Adipocyte (in vitro differentiated cells): ENCODE data around the gene ARL5A.

Experiments used
- DNase-seq: peaks from one replicate; pipeline ENCODE4 v3.0.0-alpha.2; 2015; ENCODE audit warnings: low read depth
- H3K27me3 ChIP-seq: replicated peaks from 2 replicates; pipeline ENCODE4 v1.7.0; 2013; ENCODE audit warnings: mild to moderate bottlenecking, low read length, moderate library complexity; ENCODE audit not compliant: control insufficient read depth, insufficient read depth
- H3K36me3 ChIP-seq: 2 replicates; pipeline ENCODE4 v1.7.0; 2013; ENCODE audit warnings: low read length, mild to moderate bottlenecking, moderate library complexity; ENCODE audit not compliant: control insufficient read depth, insufficient read depth, severe bottlenecking
- H3K4me1 ChIP-seq: 2 replicates; pipeline ENCODE4 v1.7.0; 2013; ENCODE audit warnings: mild to moderate bottlenecking, low read length, moderate library complexity; ENCODE audit not compliant: control insufficient read depth, insufficient read depth
- H3K4me3 ChIP-seq: 2 replicates; pipeline ENCODE4 v1.7.0; 2013; ENCODE audit warnings: mild to moderate bottlenecking, low read length, moderate library complexity
- H3K9ac ChIP-seq: 2 replicates; pipeline ENCODE4 v1.7.0; 2013; ENCODE audit warnings: mild to moderate bottlenecking, low read length, moderate library complexity
- H3K9me3 ChIP-seq: 2 replicates; pipeline ENCODE4 v1.7.0; 2013; ENCODE audit warnings: mild to moderate bottlenecking, low read length, moderate library complexity; ENCODE audit not compliant: control insufficient read depth

The ARL5A gene

DNA sequence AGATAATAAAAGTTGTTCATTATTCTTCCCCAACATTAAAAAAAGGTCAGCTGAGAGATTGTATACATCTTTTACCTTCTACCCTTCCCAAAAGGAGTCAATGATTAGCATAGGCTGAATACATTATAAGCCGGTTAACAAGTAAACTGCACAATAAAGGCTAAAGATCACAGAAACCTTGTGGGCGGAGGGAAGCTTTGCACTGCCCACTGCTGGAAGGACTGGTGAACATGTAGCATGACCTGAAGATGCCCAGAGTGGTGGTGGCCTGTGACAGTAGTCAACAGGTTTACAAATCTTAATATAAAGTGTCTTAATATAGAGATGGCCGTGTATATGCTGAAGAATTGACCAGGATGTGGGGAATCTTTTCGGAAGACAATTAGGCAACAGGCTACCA lies 35.6 kb downstream of the ARL5A start:
- Histone ChIP-seq H3K36me3 (peaks cover 22% of the 10 kb centered on the region), H3K27me3 (no peaks in the 10 kb centered on the region)
- no peak for DNase-seq

DNA sequence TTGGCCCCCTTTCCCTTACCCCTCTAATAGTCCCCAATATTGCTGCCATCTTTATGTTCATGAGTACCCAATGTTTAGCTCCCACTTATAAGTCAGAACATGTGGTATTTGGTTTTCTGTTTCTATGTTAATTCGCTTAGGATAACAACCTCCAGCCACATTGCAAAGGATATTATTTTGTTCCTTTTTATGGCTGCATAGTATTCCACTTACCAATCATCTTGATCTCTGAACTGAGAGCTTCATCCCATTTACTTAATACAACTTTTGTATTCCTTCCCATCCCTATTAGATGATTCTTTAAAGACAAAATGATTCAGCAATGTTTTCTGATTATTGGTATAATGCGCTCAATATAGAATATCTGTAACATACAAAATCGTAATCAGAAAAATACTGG lies 36.7 kb downstream of the ARL5A start:
- Histone ChIP-seq H3K36me3 (peaks cover 22% of the 10 kb centered on the region), H3K9me3 (no peaks in the 10 kb centered on the region), H3K4me3 (no peak overlapping the region), H3K4me1 (no peaks in the 10 kb centered on the region), H3K27me3 (no peaks in the 10 kb centered on the region), H3K9ac (no peak overlapping the region)
- DNase-seq: no peak

More for the DNA sequence above, 35.6 kb downstream of the ARL5A start:
- Histone ChIP-seq H3K4me3 (no peak overlapping the region), H3K4me1 (no peaks in the 10 kb centered on the region), H3K9me3 (no peaks in the 10 kb centered on the region), H3K9ac (no peak overlapping the region)

DNA sequence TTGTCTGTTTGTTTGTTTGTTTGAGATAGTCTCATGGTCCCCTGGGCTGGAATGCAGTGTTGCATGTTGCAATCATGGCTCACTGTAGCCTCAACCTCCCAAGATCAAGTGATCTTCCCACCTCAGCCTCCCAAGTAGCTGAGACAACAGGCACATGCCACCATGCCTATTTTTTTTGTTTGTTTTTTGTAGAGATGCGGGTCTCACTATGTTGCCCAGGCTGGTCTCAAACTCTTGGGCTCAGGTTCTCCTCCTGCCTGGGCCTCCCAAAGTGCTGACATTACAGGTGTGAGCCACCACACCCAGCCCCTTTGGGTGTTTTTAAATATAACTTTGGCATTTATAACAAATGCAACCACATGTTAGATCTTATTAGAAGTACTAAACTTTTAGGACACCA lies 37.5 kb downstream of the ARL5A start:
- H3K27me3 ChIP-seq: no peaks in the 10 kb centered on the region
- DNase-seq: no peak
- no peak overlapping the region for H3K4me3 ChIP-seq

DNA sequence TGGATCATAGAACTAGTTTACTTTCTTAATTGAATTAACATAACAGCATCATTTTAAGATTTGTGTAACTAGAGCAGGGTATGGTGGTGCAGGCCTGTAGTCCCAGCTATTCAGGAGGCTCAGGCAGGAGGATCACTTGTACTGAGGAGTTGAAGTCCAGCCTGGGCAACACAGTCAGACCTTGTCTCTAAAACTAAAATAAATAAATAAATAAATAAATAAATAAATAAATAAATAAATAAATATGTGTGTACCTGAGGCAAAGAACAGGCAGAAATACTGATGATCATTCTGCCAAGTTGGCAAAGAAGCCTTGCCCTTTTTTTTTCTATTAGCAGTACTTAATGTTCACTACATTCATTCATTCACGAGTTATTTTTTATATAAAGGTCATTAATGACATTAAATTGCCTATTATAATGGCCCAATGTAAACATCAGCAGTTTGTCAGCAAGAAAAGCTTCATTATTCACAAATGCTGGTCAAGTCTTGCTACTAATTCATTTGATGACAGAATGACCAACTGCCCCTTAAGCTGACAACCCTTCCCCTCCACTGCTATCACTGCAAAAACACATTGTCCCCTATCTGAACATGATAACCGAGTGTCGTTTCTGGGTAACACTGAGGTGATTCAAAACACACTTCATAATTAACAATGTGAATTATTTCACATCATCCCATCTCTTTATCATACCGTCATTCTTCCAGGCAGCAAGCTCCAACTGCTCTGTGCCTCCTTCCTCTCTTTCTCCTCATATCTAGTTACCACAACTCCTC lies 39.0 kb downstream of the ARL5A start:
- H3K36me3 ChIP-seq: peaks cover 29% of the 10 kb centered on the region
- H3K27me3 ChIP-seq: no peaks in the 10 kb centered on the region
- no peak for DNase-seq
- H3K9me3 ChIP-seq: no peaks in the 10 kb centered on the region
- no peak overlapping the region for H3K4me3 ChIP-seq
- H3K9ac ChIP-seq: no peak overlapping the region
- H3K4me1 ChIP-seq: no peaks in the 10 kb centered on the region

More for the DNA sequence above, 37.5 kb downstream of the ARL5A start:
- Histone ChIP-seq H3K4me1 (no peaks in the 10 kb centered on the region), H3K9me3 (no peaks in the 10 kb centered on the region), H3K36me3 (peaks cover 25% of the 10 kb centered on the region), H3K9ac (no peak overlapping the region)

DNA sequence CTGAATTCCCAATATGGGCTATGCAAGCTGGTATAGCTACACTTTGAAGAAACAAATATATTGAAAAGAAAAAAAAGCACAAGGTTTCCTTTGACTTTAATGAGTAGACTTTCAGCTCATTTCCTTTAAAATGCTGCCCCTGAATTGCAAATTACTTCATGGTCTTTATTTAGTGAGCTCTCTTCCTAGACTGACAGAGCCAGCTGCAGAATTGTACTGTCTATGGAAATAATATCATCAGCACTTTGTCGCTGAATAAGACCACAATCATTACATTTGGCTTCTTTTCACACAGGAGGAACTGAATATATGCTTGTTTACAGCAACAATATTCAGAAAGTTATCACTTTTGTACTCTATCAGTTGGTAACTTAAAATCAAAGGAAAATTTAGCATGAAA lies 41.7 kb downstream of the ARL5A start:
- Histone ChIP-seq H3K9me3 (no peaks in the 10 kb centered on the region), H3K27me3 (no peaks in the 10 kb centered on the region), H3K4me3 (no peak overlapping the region), H3K4me1 (no peaks in the 10 kb centered on the region), H3K9ac (no peak overlapping the region), H3K36me3 (peaks cover 22% of the 10 kb centered on the region)
- no peak for DNase-seq

GRCh38 chr2:151786077-151786476 lies 42.1 kb downstream of the ARL5A start:
- Histone ChIP-seq H3K9ac (no peak overlapping the region), H3K4me1 (no peaks in the 10 kb centered on the region), H3K36me3 (peaks cover 24% of the 10 kb centered on the region), H3K4me3 (no peak overlapping the region), H3K9me3 (no peaks in the 10 kb centered on the region), H3K27me3 (no peaks in the 10 kb centered on the region)
- no peak for DNase-seq

GRCh38 chr2:151783133-151783520 lies 45.1 kb downstream of the ARL5A start:
- no peaks in the 10 kb centered on the region for H3K27me3 ChIP-seq

GRCh38 chr2:151782378-151783132 lies 45.7 kb downstream of the ARL5A start:
- H3K9me3 ChIP-seq: no peaks in the 10 kb centered on the region
- no peaks in the 10 kb centered on the region for H3K27me3 ChIP-seq
- no peak overlapping the region for H3K9ac ChIP-seq
- no peaks in the 10 kb centered on the region for H3K4me1 ChIP-seq
- no peak overlapping the region for H3K4me3 ChIP-seq
- H3K36me3 ChIP-seq: peaks cover 17% of the 10 kb centered on the region
- no peak for DNase-seq

More at GRCh38 chr2:151783133-151783520, 45.1 kb downstream of the ARL5A start:
- H3K4me3 ChIP-seq: no peak overlapping the region
- no peaks in the 10 kb centered on the region for H3K9me3 ChIP-seq
- DNase-seq: no peak
- no peaks in the 10 kb centered on the region for H3K4me1 ChIP-seq
- H3K9ac ChIP-seq: no peak overlapping the region
- peaks cover 17% of the 10 kb centered on the region for H3K36me3 ChIP-seq

GRCh38 chr2:151781642-151782041 lies 46.6 kb downstream of the ARL5A start:
- Histone ChIP-seq H3K4me1 (no peaks in the 10 kb centered on the region), H3K9ac (no peak overlapping the region), H3K4me3 (no peak overlapping the region), H3K27me3 (no peaks in the 10 kb centered on the region), H3K36me3 (peaks cover 17% of the 10 kb centered on the region), H3K9me3 (no peaks in the 10 kb centered on the region)
- no peak for DNase-seq

DNA sequence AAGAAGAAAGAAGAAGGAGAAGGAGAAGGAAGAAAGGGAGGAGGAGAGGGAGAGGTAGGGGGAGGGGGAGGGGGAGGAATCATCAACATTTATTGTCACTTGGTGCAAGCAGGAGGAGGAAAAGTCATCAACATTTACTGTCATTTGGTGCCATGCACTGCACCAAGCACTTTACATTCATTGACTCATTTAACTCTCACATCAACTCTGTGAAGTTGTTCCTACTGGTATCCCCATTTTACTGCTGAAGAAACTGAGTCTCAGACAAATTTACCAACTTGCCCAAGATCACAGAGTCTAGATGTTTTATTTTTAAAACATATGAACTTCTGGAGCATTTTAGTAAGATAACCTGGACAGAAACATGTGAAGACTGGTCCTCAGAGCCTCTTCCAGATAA lies 47.3 kb downstream of the ARL5A start:
- Histone ChIP-seq H3K36me3 (peaks cover 16% of the 10 kb centered on the region), H3K4me1 (no peaks in the 10 kb centered on the region), H3K9me3 (no peaks in the 10 kb centered on the region), H3K9ac (no peak overlapping the region), H3K4me3 (no peak overlapping the region), H3K27me3 (no peaks in the 10 kb centered on the region)
- DNase-seq: no peak

GRCh38 chr2:151777935-151778334 lies 50.3 kb downstream of the ARL5A start:
- H3K36me3 ChIP-seq: peaks cover 9% of the 10 kb centered on the region
- peaks cover 19% of the 10 kb centered on the region for H3K4me1 ChIP-seq
- no peak overlapping the region for H3K9ac ChIP-seq
- DNase-seq: no peak
- no peaks in the 10 kb centered on the region for H3K9me3 ChIP-seq
- H3K4me3 ChIP-seq: no peak overlapping the region
- H3K27me3 ChIP-seq: no peaks in the 10 kb centered on the region
